Natural killer cell (primary cell): Measurements from ENCODE around the gene HBEGF. TPM values are rescaled to one million over a fixed set of nuclear protein-coding genes. Genes with fewer than 3 reads are reported as not detected.

Experiments used
- ATAC-seq, 3 donors: fragments of 150-1000 bp in 2 of 3; fragments of 200-7000 bp in 1 of 3; cut with Tn5 transposase; 1 replicate in 1 of 3; 2 replicates in 2 of 3; pipeline ENCODE4 v1.10.0; 2021; ENCODE audit warnings: mild to moderate bottlenecking in 2 of 3, moderate library complexity in 2 of 3
- DNase-seq, 2 donors: peaks; one replicate each; pipeline versions ENCODE4 v3.0.0 to v3.0.0-alpha.2; 2013 to 2021; ENCODE audit warnings: mixed read lengths in 1 of 2
- H3K27ac ChIP-seq: one replicate; pipeline ENCODE4 v1.5.1; 2013; ENCODE audit warnings: mild to moderate bottlenecking, low read length
- H3K27me3 ChIP-seq: one replicate; pipeline ENCODE4 v1.6.1; 2013; ENCODE audit warnings: low read length; ENCODE audit not compliant: control insufficient read depth, insufficient read depth
- H3K36me3 ChIP-seq: one replicate; pipeline ENCODE4 v1.6.1; 2013; ENCODE audit warnings: low read length; ENCODE audit not compliant: control insufficient read depth, insufficient read depth
- H3K4me1 ChIP-seq: one replicate; pipeline ENCODE4 v1.6.1; 2013; ENCODE audit warnings: low read length; ENCODE audit not compliant: control insufficient read depth, insufficient read depth
- H3K4me3 ChIP-seq: one replicate; pipeline ENCODE4 v1.5.1; 2013; ENCODE audit warnings: low read length
- H3K9me3 ChIP-seq: one replicate; pipeline ENCODE4 v1.6.1; 2013; ENCODE audit warnings: low read length; ENCODE audit not compliant: control insufficient read depth, insufficient read depth
- H3K27ac Mint-ChIP-seq, 2 donors: one replicate each; pipeline ENCODE4 v1.8.0; 2022; ENCODE audit warnings: mild to moderate bottlenecking in 2 of 2, mixed read lengths in 2 of 2, moderate library complexity in 1 of 2
- H3K27me3 Mint-ChIP-seq, 2 donors: one replicate each; pipeline ENCODE4 v1.8.0; 2022; ENCODE audit warnings: low read depth in 2 of 2, mixed read lengths in 2 of 2
- H3K36me3 Mint-ChIP-seq: one replicate; pipeline ENCODE4 v1.8.0; 2022; ENCODE audit warnings: mixed read lengths
- H3K4me1 Mint-ChIP-seq, 2 donors: one replicate each; pipeline ENCODE4 v1.8.0; 2022; ENCODE audit warnings: mixed read lengths in 2 of 2
- H3K4me3 Mint-ChIP-seq: one replicate; pipeline ENCODE4 v1.8.0; 2022; ENCODE audit warnings: mild to moderate bottlenecking, moderate library complexity, mixed read lengths
- H3K9me3 Mint-ChIP-seq, 2 donors: one replicate each; pipeline ENCODE4 v1.8.0; 2022; ENCODE audit warnings: mixed read lengths in 2 of 2
- CTCF ChIP-seq: fragments of 200-600 bp; IDR thresholded peaks from one replicate; pipeline ENCODE4 v1.8.0; 2022; ENCODE audit warnings: antibody characterized with exemption
- WGBS: methylation state at CpG from one replicate; pipeline ENCODE4 v1.1.7; 2013; ENCODE audit warnings: missing lambda C conversion rate; ENCODE audit not compliant: insufficient coverage; 5-methylcytosine and 5-hydroxymethylcytosine counted together
- intact Hi-C: fragments of 100-400 bp; cut with micrococcal nuclease; formaldehyde crosslinking; loops from one replicate; pipeline ENCODE4 v1.14.2; 2022
- total RNA-seq, 4 donors: library from RNA; stranded (reverse); fragments of 120-200 nt in 1 of 4; gene quantifications; one replicate each; pipeline versions ENCODE4 v1.2.3 to v1.2.4, GENCODE V29; 2013 to 2022

The HBEGF gene
- total RNA-seq, 3 donors from 2014 or later (not counting 1 experiment from before 2014, with no cell fraction given), result 5.1 to 9.9 (median 7.8) TPM

DNA sequence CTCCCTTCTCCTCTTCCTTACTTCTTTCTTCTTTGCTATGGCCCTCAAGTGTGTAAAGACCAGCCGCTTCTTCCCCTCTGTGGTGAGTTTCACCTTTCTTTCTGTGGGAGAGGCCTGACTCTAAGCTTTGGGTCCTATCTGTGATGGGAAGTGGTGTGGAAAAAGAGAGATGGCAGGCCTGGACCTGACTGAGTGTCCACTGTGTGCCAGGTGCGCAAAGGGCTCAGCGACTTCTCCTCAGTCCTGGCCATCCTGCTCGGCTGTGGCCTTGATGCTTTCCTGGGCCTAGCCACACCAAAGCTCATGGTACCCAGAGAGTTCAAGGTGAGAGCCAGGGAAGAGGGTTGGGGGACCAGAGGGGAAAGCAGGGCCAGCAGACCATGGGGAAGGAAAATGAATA is 19.5 kb upstream of the HBEGF start:
- no peak overlapping the region for H3K4me3 ChIP-seq
- H3K27ac ChIP-seq, result no peak overlapping the region
- H3K36me3 Mint-ChIP-seq, result no peaks in the 10 kb centered on the region
- H3K27me3 ChIP-seq, result no peaks in the 10 kb centered on the region
- 97% methylated on average over 4 of the region's 4 CpGs for WGBS
- intact Hi-C loops, result no loop called here
- peaks cover 5 to 6% of the 10 kb centered on the region in 2 donors for H3K4me1 Mint-ChIP-seq
- H3K36me3 ChIP-seq, result no peaks in the 10 kb centered on the region
- DNase-seq (no peak), ATAC-seq (no peak)
- no peak for TF ChIP-seq CTCF
- no peak overlapping the region for H3K27ac Mint-ChIP-seq
- H3K9me3 Mint-ChIP-seq, result no peaks in the 10 kb centered on the region
- H3K4me3 Mint-ChIP-seq, result no peak overlapping the region
- peaks cover 8% of the 10 kb centered on the region for H3K4me1 ChIP-seq
- H3K9me3 ChIP-seq, result no peaks in the 10 kb centered on the region
- no peaks in the 10 kb centered on the region for H3K27me3 Mint-ChIP-seq

- Histone ChIP-seq H3K36me3 (no peaks in the 10 kb centered on the region), H3K4me3 (no peak overlapping the region), H3K27me3 (no peaks in the 10 kb centered on the region), H3K4me1 (peaks cover 8% of the 10 kb centered on the region), H3K27ac (no peak overlapping the region), H3K9me3 (no peaks in the 10 kb centered on the region)
- Mint-ChIP-seq H3K4me3 (no peak overlapping the region), H3K4me1 (peaks cover 5 to 6% of the 10 kb centered on the region in 2 donors), H3K27me3 (no peaks in the 10 kb centered on the region), H3K27ac (no peak overlapping the region), H3K9me3 (no peaks in the 10 kb centered on the region), H3K36me3 (no peaks in the 10 kb centered on the region)
- WGBS, result 69% methylated on average over 3 of the region's 3 CpGs
- TF ChIP-seq CTCF, result no peak
- intact Hi-C loops, result no loop called here
- no peak for ATAC-seq
- DNase-seq, result no peak
Measured at GRCh38 chr5:140365282-140365681, 18.9 kb upstream of the HBEGF start.

GRCh38 chr5:140364472-140364765 is 18.0 kb upstream of the HBEGF start:
- ATAC-seq, result no peak
- Histone ChIP-seq H3K27ac (no peak overlapping the region), H3K27me3 (no peaks in the 10 kb centered on the region), H3K9me3 (no peaks in the 10 kb centered on the region), H3K4me3 (no peak overlapping the region), H3K4me1 (peaks cover 8% of the 10 kb centered on the region), H3K36me3 (no peaks in the 10 kb centered on the region)
- no peak for DNase-seq
- intact Hi-C loops, result no loop called here
- no peak overlapping the region for H3K27ac Mint-ChIP-seq
- H3K9me3 Mint-ChIP-seq, result no peaks in the 10 kb centered on the region
- 100% methylated on average over 2 of the region's 3 CpGs for WGBS
- no peaks in the 10 kb centered on the region for H3K36me3 Mint-ChIP-seq
- no peak overlapping the region for H3K4me3 Mint-ChIP-seq
- TF ChIP-seq CTCF, result no peak
- peaks cover 5 to 6% of the 10 kb centered on the region in 2 donors for H3K4me1 Mint-ChIP-seq
- H3K27me3 Mint-ChIP-seq, result no peaks in the 10 kb centered on the region

DNA sequence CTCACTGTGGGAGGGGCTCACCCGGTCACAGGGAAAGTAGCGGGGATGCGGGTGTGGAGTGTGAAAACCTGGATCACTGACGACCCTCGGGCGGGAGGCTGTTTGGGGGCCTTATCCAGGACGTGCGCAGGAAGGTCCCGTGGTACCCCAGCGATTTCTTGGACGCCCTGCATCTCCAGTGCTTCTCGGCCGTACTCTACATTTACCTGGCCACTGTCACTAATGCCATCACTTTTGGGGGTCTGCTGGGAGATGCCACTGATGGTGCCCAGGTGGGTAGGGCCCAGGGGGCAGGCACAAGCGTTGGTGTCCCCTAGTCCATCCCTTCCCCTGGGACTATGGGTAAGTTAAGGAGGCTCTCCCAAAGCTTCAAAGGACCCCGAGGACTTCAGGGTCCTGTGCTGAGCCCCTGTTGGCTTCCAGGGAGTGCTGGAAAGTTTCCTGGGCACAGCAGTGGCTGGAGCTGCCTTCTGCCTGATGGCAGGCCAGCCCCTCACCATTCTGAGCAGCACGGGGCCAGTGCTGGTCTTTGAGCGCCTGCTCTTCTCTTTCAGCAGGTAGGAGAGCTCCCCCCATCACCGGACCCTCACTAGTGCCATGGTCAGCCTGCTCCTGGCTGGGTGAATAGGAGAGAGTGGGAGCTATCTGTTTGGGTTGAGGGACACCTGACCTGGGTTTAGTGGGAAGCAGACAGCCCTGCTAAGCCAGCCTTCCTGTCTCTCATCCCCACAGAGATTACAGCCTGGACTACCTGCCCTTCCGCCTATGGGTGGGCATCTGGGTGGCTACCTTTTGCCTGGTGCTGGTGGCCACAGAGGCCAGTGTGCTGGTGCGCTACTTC is 17.4 kb upstream of the HBEGF start:
- 67% methylated on average over 20 of the region's 20 CpGs for WGBS
- DNase-seq, result no peak
- peak overlapping the region; percentile 17 for H3K4me3 ChIP-seq
- no peaks in the 10 kb centered on the region for H3K36me3 ChIP-seq
- Mint-ChIP-seq H3K27ac (peak overlapping the region in 1 of 2 donors; percentile 86), H3K4me1 (peaks cover 5 to 6% of the 10 kb centered on the region in 2 donors), H3K4me3 (peak overlapping the region; percentile 72), H3K27me3 (no peaks in the 10 kb centered on the region), H3K36me3 (no peaks in the 10 kb centered on the region), H3K9me3 (no peaks in the 10 kb centered on the region)
- intact Hi-C loops, result no loop called here
- no peak for TF ChIP-seq CTCF
- H3K27me3 ChIP-seq, result no peaks in the 10 kb centered on the region
- no peak for ATAC-seq
- peaks cover 8% of the 10 kb centered on the region for H3K4me1 ChIP-seq
- no peaks in the 10 kb centered on the region for H3K9me3 ChIP-seq
- no peak overlapping the region for H3K27ac ChIP-seq
